ENCODE data around the gene POTEJ.
"Not testable (repeated sequence)": the region's sequence is repeated elsewhere in the genome, so short reads cannot be mapped to it uniquely, and the experiment has no call there.

The POTEJ gene

DNA sequence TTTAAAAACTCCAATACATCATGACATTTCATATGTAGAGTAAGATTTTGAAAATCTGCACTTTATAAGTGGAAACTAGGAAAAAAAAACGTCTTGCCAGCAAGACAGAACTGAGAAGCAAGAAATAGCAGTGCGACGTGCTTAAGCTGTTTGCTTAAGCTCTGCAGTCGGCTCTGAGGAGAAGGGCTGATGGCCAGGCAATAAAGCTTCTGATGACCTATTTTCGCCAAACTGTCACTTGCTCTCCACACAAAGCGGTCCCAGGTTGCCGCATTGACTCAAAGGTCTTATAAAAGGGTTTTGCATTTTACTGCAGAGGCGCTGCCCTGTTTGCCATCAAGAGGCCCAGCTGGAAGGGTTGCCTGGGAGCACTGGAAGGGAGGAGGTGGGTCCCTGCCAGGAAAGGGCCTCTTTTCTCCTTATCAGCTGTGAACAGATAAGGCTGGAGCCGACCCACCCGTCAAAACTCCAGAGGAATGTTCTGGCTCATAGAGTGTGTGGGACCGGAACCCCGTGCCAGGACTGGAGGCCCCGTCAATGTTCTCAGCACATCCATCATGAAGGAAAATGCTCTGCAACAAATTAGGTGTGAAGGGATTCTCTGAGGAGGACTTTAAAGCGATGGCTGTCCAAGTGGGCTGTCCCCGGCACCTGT, 9.5 kb upstream of the POTEJ start:
- not testable (repeated sequence) for DNase-seq (ENCODE audit: low spot score)

DNA sequence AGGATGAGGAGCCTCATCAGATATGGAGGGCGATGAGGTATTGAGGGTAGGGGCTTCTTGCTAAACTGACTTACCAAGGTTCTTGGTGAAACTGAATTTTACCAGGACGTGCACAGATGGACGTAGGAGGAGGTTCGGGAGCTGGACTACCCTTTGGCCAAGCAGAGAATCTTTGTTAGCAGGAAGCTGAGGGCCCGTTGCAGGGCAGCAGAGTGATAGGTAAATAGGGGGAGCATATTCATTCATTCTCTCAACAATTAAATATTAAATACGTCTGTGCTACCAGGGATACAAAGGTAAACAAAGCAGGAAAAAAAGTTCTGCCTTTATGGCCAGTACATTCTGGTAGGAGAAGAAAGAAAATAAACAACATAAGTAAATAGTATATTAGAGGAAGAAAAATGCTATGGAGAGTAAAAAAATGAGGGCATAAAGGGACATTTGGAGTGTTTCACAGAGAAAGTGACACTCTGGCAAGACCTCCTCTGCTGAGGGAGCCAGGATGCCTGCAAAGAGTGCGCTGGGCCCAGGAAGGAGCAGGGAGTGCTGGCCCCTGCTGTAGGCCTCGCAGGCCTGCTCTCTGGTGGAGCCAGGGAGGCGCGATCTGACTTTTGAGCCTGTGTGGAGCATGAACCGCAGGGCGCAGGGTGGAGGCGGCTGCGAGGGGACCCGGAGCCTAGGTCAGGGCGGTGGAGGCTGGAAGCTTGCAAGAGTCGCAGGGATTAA, 2.8 kb upstream of the POTEJ start:
- DNase-seq (ENCODE audit: low spot score): not testable (repeated sequence)

DNA sequence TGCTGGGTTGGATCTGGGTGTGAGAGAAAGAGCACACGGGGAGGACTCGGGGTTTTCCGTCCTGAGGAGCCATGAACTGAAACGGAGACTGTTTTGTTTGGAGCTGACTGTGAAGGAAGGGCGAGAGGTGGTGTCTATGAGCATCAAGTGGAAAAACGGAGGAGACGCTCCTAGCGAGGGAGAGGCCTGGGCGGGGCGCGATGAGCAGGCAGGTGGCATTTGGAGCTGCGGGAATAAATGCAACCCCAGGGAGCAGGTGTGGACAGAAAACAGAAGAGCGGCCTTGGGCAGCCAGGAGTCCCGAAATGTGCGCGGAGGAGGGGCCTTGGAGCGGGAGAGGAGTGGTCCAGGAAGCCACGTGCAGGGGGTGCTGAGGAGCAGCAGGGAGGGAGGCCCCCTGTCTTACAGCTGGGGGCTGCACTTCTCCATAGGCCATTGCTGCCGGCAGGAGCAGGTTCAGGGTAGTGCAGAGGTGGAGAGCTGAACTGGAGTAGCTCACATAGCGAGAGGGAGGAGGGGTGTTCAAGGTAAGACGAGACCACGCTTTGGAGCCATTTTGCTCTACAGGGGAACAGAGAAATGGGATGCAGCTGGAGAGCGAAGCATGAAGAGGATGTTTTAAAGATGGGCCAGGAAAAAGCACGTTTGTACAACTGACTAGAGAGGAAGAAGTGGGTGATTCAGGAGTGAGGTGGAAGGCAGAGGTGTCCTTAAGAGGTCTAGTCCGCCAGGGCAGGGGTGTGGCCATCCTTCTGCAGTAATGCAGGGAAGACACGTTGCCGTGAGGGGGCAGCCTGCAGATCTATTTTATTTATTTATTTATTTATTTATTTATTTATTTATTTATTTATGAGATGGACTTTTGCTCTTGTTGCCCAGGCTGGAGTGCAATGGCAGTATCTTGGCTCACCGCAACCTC, 2.0 kb upstream of the POTEJ start:
- not testable (repeated sequence) for DNase-seq (ENCODE audit: low spot score)

DNA sequence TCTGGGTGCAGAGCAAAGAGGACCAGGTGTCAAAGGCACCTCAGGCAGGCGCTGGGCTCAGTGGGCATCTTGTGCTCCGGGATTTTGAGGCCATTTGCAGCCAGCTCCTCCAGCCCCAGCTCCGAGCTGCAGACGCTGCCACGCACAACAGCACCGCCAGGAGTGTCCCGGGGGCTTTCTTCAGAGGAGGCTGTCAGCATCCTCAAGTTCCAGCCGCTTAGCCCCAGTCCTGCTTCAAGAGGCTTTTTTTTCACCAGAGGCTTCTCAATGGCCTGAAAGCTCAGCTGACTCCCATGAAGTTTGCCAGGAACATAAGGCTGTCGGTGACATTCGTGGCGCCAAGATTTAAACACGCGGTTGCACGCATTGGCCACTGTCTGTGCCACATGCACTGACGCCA, 754 bp upstream of the POTEJ start:
- not testable (repeated sequence) for DNase-seq (ENCODE audit: low spot score)

- not testable (repeated sequence) for DNase-seq (ENCODE audit: low spot score)
These were observed 17.7 kb downstream of the POTEJ start for GRCh38 chr2:130628784-130629475.

DNA sequence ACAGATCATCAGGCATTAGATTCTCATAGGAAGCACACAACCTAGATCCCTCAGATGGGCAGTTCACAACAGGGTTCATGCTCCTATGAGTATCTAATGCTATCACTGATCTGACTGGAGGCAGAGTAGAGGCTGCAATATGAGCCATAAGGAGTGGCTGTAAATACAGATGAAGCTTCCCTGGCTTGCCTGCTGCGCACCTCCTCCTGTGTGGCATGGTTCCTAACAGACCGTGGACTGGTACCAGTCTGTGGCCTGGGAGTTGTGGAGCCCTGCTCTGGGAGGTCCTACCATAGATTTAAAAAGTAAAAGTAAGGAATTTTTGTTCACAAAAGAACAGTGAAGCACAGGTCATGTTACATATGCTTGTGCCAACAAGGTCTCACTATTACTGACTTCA, 27.7 kb downstream of the POTEJ start:
- DNase-seq (ENCODE audit: low spot score): not testable (repeated sequence)

DNA sequence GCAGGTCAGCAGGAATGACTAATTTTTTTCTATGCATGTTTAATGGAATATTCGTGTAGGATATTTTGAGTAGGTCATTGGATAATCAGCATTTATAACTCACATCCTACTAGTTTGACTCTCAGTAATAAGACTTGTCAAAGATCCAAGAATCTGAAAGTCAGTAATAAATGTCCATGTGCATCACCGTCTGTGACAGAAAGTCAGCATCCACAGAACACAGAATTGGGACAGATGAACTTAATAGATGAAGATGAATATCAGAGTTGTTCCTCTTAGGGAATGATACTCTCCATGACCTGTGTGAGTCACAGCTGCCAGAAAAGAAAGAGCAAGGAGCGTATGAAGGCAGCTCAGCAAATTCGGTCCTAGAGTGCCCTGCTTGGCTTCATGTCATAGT, 30.4 kb downstream of the POTEJ start:
- not testable (repeated sequence) for DNase-seq (ENCODE audit: low spot score)

GRCh38 chr2:130649285-130649684, 38.0 kb downstream of the POTEJ start:
- DNase-seq (ENCODE audit: low spot score): not testable (repeated sequence)

GRCh38 chr2:130664506-130664905, 53.3 kb downstream of the POTEJ start:
- DNase-seq (ENCODE audit: low spot score): not testable (repeated sequence)

DNA sequence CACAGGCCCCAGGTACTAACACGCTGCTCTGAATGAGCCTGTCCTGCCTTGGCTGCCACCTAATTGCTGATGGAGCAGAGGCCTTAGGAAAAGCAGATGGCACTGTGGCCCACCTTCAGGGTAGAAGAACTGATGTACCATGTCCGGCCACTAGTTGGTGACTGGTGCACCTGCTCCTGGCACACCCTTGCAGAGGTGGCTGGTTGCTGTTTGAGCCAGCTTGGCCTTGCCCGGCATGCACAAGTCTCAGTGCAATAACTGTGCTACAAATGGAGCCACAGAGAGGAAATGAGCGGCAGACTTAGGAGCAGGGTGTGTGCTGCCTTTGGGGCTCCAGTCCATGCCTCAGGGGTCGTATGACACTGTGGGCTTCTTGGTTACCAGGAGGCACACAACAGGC, 54.4 kb downstream of the POTEJ start:
- not testable (repeated sequence) for DNase-seq (ENCODE audit: low spot score)

DNA sequence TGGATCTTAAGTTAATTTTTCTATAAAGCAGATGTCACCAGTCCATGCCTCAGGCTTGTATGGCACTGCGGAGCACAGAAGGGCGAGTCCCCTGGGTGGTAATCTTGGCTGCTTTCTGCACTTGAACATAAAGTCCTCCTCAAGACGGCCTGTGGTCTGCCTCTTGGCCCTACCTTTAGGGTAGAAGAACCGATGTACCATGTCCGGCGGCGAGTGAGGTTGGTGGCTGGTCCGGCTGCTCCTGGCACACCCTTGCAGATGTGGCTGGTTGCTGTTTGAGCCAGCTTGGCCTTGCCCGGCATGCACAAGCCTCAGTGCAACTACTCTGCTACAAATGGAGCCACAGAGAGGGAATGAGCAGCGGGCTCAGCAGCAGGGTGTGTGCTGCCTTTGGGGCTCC, 56.3 kb downstream of the POTEJ start:
- not testable (repeated sequence) for DNase-seq (ENCODE audit: low spot score)

DNA sequence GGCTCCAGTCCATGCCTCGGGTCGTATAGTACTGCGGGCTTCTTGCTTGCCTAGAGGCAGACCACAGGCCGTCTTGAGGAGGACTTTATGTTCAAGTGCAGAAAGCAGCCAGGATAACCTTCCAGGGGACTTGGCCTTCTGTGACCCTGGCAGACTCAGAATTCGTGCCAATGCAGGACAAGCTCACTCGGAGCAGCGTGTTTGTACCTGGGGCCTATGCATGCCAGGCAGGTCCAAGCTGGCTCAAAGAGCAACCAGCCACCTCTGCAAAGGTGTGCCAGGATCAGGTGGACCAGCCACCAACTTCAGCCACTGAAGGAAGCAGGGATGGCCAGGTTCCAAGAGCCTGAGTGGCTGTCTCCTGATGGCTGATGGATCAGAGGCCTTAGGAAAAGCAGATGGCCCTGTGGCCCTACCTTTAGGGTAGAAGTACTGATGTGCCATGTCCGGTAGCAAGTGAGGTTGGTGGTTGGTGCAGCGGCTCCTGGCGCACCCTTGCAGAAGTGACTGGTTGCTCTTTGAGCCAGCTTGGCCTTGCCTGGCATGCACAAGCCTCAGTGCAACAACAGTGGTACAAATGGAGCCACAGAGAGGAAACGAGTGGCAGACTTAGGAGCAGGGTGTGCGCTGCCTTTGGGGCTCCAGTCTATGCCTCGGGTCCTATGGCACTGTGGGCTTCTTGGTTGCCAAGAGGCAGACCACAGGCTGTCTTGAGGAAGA, 58.9 kb downstream of the POTEJ start:
- not testable (repeated sequence) for DNase-seq (ENCODE audit: low spot score)

GRCh38 chr2:130692041-130692770, 81.0 kb downstream of the POTEJ start:
- not testable (repeated sequence) for DNase-seq (ENCODE audit: low spot score)

GRCh38 chr2:130693474-130693873, 82.2 kb downstream of the POTEJ start:
- DNase-seq (ENCODE audit: low spot score): peak; percentile 8

- not testable (repeated sequence) for DNase-seq (ENCODE audit: low spot score)
These were observed 92.0 kb downstream of the POTEJ start for GRCh38 chr2:130703250-130703649.
